GM18868 (cell line): Measurements from ENCODE around the gene SLC2A3.
"Not testable (repeated sequence)": the region's sequence is repeated elsewhere in the genome, so short reads cannot be mapped to it uniquely, and the experiment has no call there.

Experiments used
- ATAC-seq: cut with Tn5 transposase; IDR thresholded peaks from one replicate; pipeline ENCODE4 v1.9.1; 2021; ENCODE audit warnings: mild to moderate bottlenecking, moderate library complexity; ENCODE audit not compliant: unreplicated experiment

The SLC2A3 gene

GRCh38 chr12:7951671-7952070 lies 15.7 kb upstream of the SLC2A3 start:
- ATAC-seq = no peak

- ATAC-seq = not testable (repeated sequence)
Observed at GRCh38 chr12:7950230-7950943, 14.4 kb upstream of the SLC2A3 start.

GRCh38 chr12:7948589-7949260 lies 12.7 kb upstream of the SLC2A3 start:
- no peak for ATAC-seq

GRCh38 chr12:7947011-7947410 lies 11.0 kb upstream of the SLC2A3 start:
- ATAC-seq = no peak

GRCh38 chr12:7944760-7945159 lies 8.8 kb upstream of the SLC2A3 start:
- ATAC-seq = not testable (repeated sequence)

- ATAC-seq = no peak
Observed at GRCh38 chr12:7940906-7941305, 4.9 kb upstream of the SLC2A3 start.

GRCh38 chr12:7937833-7938506 lies 2.0 kb upstream of the SLC2A3 start:
- ATAC-seq = no peak

- no peak for ATAC-seq
Observed at GRCh38 chr12:7934889-7935492, 996 bp downstream of the SLC2A3 start.

- no peak for ATAC-seq
Observed at GRCh38 chr12:7934091-7934888, 1.7 kb downstream of the SLC2A3 start.

GRCh38 chr12:7933255-7933726 lies 2.7 kb downstream of the SLC2A3 start:
- ATAC-seq = peak; percentile 85

- not testable (repeated sequence) for ATAC-seq
Observed at GRCh38 chr12:7932599-7933240, 3.3 kb downstream of the SLC2A3 start.

GRCh38 chr12:7929083-7929792 lies 6.7 kb downstream of the SLC2A3 start:
- ATAC-seq = no peak

GRCh38 chr12:7927470-7927869 lies 8.5 kb downstream of the SLC2A3 start:
- no peak for ATAC-seq

GRCh38 chr12:7926068-7926666 lies 9.8 kb downstream of the SLC2A3 start:
- not testable (repeated sequence) for ATAC-seq

- no peak for ATAC-seq
Observed at GRCh38 chr12:7923241-7924236, 12.4 kb downstream of the SLC2A3 start.

GRCh38 chr12:7921181-7921580 lies 14.8 kb downstream of the SLC2A3 start:
- ATAC-seq = not testable (repeated sequence)

GRCh38 chr12:7918268-7918590 lies 17.8 kb downstream of the SLC2A3 start:
- not testable (repeated sequence) for ATAC-seq
